ENCODE measurements around the gene COG5. TPM values are rescaled to one million over a fixed set of nuclear protein-coding genes. Genes with fewer than 3 reads are reported as not detected.

The COG5 gene
- total and polyA plus RNA-seq, 9 of the 15 experiments (the other 6 are each of a cell fraction or from before 2014, with no cell fraction given): 15.3 to 75.1 (median 56.4) TPM

DNA sequence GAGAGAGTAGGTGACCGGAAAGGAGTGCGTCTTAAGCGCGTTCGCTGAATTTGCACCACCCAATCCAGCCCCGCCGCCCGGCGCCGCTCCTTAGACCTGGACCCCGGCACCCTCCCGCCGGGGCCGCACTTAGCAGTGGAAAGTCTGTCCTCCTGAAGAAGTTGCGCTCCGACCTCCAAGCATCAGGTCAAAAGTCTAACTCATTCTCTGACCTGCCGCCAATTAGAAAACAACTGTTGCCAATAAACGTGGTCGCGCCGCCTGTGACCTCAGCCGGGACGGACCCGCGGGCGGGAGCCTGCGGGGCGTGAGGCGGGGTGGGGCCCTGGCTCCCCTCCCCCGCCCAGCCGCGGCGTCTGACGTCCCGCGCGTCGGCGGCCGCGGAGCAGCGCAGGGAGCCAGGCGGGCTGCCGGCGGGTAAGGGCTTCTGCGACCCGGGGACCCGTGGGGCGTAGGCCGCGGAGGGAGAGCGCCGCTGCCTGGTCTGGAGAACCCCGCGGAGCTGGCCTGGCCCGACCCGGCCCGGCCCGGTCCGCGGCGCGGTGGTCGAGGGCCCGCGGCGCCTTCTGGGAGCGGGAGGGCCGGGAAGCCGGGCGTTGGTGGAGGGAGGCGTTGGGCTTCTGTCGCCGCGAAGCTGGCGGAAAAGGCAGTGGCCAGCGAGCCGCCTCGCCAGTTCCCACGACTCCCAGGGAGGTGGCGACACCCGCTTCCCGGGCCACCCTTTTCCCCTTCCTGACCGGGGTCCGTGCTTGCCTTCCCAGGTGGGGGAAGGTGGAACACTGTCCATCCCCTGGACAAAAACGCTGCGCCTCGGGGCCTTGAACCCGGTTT is 16.4 kb upstream of the COG5 start, which contains the start of gene BCAP29 (continued):
- TF ChIP-seq, protein P1, sequence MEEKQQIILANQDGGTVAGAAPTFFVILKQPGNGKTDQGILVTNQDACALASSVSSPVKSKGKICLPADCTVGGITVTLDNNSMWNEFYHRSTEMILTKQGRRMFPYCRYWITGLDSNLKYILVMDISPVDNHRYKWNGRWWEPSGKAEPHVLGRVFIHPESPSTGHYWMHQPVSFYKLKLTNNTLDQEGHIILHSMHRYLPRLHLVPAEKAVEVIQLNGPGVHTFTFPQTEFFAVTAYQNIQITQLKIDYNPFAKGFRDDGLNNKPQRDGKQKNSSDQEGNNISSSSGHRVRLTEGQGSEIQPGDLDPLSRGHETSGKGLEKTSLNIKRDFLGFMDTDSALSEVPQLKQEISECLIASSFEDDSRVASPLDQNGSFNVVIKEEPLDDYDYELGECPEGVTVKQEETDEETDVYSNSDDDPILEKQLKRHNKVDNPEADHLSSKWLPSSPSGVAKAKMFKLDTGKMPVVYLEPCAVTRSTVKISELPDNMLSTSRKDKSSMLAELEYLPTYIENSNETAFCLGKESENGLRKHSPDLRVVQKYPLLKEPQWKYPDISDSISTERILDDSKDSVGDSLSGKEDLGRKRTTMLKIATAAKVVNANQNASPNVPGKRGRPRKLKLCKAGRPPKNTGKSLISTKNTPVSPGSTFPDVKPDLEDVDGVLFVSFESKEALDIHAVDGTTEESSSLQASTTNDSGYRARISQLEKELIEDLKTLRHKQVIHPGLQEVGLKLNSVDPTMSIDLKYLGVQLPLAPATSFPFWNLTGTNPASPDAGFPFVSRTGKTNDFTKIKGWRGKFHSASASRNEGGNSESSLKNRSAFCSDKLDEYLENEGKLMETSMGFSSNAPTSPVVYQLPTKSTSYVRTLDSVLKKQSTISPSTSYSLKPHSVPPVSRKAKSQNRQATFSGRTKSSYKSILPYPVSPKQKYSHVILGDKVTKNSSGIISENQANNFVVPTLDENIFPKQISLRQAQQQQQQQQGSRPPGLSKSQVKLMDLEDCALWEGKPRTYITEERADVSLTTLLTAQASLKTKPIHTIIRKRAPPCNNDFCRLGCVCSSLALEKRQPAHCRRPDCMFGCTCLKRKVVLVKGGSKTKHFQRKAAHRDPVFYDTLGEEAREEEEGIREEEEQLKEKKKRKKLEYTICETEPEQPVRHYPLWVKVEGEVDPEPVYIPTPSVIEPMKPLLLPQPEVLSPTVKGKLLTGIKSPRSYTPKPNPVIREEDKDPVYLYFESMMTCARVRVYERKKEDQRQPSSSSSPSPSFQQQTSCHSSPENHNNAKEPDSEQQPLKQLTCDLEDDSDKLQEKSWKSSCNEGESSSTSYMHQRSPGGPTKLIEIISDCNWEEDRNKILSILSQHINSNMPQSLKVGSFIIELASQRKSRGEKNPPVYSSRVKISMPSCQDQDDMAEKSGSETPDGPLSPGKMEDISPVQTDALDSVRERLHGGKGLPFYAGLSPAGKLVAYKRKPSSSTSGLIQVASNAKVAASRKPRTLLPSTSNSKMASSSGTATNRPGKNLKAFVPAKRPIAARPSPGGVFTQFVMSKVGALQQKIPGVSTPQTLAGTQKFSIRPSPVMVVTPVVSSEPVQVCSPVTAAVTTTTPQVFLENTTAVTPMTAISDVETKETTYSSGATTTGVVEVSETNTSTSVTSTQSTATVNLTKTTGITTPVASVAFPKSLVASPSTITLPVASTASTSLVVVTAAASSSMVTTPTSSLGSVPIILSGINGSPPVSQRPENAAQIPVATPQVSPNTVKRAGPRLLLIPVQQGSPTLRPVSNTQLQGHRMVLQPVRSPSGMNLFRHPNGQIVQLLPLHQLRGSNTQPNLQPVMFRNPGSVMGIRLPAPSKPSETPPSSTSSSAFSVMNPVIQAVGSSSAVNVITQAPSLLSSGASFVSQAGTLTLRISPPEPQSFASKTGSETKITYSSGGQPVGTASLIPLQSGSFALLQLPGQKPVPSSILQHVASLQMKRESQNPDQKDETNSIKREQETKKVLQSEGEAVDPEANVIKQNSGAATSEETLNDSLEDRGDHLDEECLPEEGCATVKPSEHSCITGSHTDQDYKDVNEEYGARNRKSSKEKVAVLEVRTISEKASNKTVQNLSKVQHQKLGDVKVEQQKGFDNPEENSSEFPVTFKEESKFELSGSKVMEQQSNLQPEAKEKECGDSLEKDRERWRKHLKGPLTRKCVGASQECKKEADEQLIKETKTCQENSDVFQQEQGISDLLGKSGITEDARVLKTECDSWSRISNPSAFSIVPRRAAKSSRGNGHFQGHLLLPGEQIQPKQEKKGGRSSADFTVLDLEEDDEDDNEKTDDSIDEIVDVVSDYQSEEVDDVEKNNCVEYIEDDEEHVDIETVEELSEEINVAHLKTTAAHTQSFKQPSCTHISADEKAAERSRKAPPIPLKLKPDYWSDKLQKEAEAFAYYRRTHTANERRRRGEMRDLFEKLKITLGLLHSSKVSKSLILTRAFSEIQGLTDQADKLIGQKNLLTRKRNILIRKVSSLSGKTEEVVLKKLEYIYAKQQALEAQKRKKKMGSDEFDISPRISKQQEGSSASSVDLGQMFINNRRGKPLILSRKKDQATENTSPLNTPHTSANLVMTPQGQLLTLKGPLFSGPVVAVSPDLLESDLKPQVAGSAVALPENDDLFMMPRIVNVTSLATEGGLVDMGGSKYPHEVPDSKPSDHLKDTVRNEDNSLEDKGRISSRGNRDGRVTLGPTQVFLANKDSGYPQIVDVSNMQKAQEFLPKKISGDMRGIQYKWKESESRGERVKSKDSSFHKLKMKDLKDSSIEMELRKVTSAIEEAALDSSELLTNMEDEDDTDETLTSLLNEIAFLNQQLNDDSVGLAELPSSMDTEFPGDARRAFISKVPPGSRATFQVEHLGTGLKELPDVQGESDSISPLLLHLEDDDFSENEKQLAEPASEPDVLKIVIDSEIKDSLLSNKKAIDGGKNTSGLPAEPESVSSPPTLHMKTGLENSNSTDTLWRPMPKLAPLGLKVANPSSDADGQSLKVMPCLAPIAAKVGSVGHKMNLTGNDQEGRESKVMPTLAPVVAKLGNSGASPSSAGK (IDR thresholded peaks at IDR 0.05): no peak
- TF ChIP-seq, protein P2, sequence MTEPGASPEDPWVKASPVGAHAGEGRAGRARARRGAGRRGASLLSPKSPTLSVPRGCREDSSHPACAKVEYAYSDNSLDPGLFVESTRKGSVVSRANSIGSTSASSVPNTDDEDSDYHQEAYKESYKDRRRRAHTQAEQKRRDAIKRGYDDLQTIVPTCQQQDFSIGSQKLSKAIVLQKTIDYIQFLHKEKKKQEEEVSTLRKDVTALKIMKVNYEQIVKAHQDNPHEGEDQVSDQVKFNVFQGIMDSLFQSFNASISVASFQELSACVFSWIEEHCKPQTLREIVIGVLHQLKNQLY (CRISPR knock-in tag; conservative IDR thresholded peaks at IDR 0.05): peak in 1 of 2 experiments; percentile 51; a peak in 1 of 4 replicates
- TF ChIP-seq ZC3H11A (IDR thresholded peaks at IDR 0.05; ENCODE audit: low read depth, low read length) (peak; percentile 60; the same call in 1 of the 2 replicates), KAT7 (CRISPR knock-in tag; IDR thresholded peaks at IDR 0.05; ENCODE audit: borderline replicate concordance) (peak; percentile 57; the same call in 1 of the 2 replicates), EP300 (IDR thresholded peaks at IDR 0.05; ENCODE audit: low read length) (peak; percentile 43), CREB1 (IDR thresholded peaks at IDR 0.05) (peak; percentile 97), CREB1 (CRISPR knock-in tag; IDR thresholded peaks at IDR 0.05) (peak; percentile 92), CAMTA2 (CRISPR knock-in tag; conservative IDR thresholded peaks at IDR 0.05) (no peak), ATF7 (IDR thresholded peaks at IDR 0.05) (peak; percentile 92)
- TF ChIP-seq, protein P3, sequence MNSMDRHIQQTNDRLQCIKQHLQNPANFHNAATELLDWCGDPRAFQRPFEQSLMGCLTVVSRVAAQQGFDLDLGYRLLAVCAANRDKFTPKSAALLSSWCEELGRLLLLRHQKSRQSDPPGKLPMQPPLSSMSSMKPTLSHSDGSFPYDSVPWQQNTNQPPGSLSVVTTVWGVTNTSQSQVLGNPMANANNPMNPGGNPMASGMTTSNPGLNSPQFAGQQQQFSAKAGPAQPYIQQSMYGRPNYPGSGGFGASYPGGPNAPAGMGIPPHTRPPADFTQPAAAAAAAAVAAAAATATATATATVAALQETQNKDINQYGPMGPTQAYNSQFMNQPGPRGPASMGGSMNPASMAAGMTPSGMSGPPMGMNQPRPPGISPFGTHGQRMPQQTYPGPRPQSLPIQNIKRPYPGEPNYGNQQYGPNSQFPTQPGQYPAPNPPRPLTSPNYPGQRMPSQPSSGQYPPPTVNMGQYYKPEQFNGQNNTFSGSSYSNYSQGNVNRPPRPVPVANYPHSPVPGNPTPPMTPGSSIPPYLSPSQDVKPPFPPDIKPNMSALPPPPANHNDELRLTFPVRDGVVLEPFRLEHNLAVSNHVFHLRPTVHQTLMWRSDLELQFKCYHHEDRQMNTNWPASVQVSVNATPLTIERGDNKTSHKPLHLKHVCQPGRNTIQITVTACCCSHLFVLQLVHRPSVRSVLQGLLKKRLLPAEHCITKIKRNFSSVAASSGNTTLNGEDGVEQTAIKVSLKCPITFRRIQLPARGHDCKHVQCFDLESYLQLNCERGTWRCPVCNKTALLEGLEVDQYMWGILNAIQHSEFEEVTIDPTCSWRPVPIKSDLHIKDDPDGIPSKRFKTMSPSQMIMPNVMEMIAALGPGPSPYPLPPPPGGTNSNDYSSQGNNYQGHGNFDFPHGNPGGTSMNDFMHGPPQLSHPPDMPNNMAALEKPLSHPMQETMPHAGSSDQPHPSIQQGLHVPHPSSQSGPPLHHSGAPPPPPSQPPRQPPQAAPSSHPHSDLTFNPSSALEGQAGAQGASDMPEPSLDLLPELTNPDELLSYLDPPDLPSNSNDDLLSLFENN (IDR thresholded peaks at IDR 0.05; ENCODE audit: low read depth in 2 of 2, low read length in 2 of 2): no peak; a peak in 2 of 4 replicates
